Natural killer cell (primary cell): ENCODE data around the gene HSPA1A. TPM values are rescaled to one million over a fixed set of nuclear protein-coding genes. Genes with fewer than 3 reads are reported as not detected.

Experiments used
- ATAC-seq, 3 donors: fragments of 150-1000 bp in 2 of 3; fragments of 200-7000 bp in 1 of 3; cut with Tn5 transposase; 1 replicate in 1 of 3; 2 replicates in 2 of 3; pipeline ENCODE4 v1.10.0; 2021; ENCODE audit warnings: mild to moderate bottlenecking in 2 of 3, moderate library complexity in 2 of 3
- DNase-seq, 2 donors: peaks; one replicate each; pipeline versions ENCODE4 v3.0.0 to v3.0.0-alpha.2; 2013 to 2021; ENCODE audit warnings: mixed read lengths in 1 of 2
- H3K27ac ChIP-seq: one replicate; pipeline ENCODE4 v1.5.1; 2013; ENCODE audit warnings: mild to moderate bottlenecking, low read length
- H3K27me3 ChIP-seq: one replicate; pipeline ENCODE4 v1.6.1; 2013; ENCODE audit warnings: low read length; ENCODE audit not compliant: control insufficient read depth, insufficient read depth
- H3K36me3 ChIP-seq: one replicate; pipeline ENCODE4 v1.6.1; 2013; ENCODE audit warnings: low read length; ENCODE audit not compliant: control insufficient read depth, insufficient read depth
- H3K4me1 ChIP-seq: one replicate; pipeline ENCODE4 v1.6.1; 2013; ENCODE audit warnings: low read length; ENCODE audit not compliant: control insufficient read depth, insufficient read depth
- H3K4me3 ChIP-seq: one replicate; pipeline ENCODE4 v1.5.1; 2013; ENCODE audit warnings: low read length
- H3K9me3 ChIP-seq: one replicate; pipeline ENCODE4 v1.6.1; 2013; ENCODE audit warnings: low read length; ENCODE audit not compliant: control insufficient read depth, insufficient read depth
- H3K27ac Mint-ChIP-seq, 2 donors: one replicate each; pipeline ENCODE4 v1.8.0; 2022; ENCODE audit warnings: mild to moderate bottlenecking in 2 of 2, mixed read lengths in 2 of 2, moderate library complexity in 1 of 2
- H3K27me3 Mint-ChIP-seq, 2 donors: one replicate each; pipeline ENCODE4 v1.8.0; 2022; ENCODE audit warnings: low read depth in 2 of 2, mixed read lengths in 2 of 2
- H3K36me3 Mint-ChIP-seq: one replicate; pipeline ENCODE4 v1.8.0; 2022; ENCODE audit warnings: mixed read lengths
- H3K4me1 Mint-ChIP-seq, 2 donors: one replicate each; pipeline ENCODE4 v1.8.0; 2022; ENCODE audit warnings: mixed read lengths in 2 of 2
- H3K4me3 Mint-ChIP-seq: one replicate; pipeline ENCODE4 v1.8.0; 2022; ENCODE audit warnings: mild to moderate bottlenecking, moderate library complexity, mixed read lengths
- H3K9me3 Mint-ChIP-seq, 2 donors: one replicate each; pipeline ENCODE4 v1.8.0; 2022; ENCODE audit warnings: mixed read lengths in 2 of 2
- CTCF ChIP-seq: fragments of 200-600 bp; IDR thresholded peaks from one replicate; pipeline ENCODE4 v1.8.0; 2022; ENCODE audit warnings: antibody characterized with exemption
- WGBS: methylation state at CpG from one replicate; pipeline ENCODE4 v1.1.7; 2013; ENCODE audit warnings: missing lambda C conversion rate; ENCODE audit not compliant: insufficient coverage; 5-methylcytosine and 5-hydroxymethylcytosine counted together
- intact Hi-C: fragments of 100-400 bp; cut with micrococcal nuclease; formaldehyde crosslinking; loops from one replicate; pipeline ENCODE4 v1.14.2; 2022
- total RNA-seq, 4 donors: library from RNA; stranded (reverse); fragments of 120-200 nt in 1 of 4; gene quantifications; one replicate each; pipeline versions ENCODE4 v1.2.3 to v1.2.4, GENCODE V29; 2013 to 2022

HSPA1A gene
- total RNA-seq, 3 donors from 2014 or later (not counting 1 experiment from before 2014, with no cell fraction given), result 24.4 to 34.6 (median 34.5) TPM

GRCh38 chr6:31777667-31778050 lies 37.7 kb upstream of the HSPA1A start:
- Histone ChIP-seq H3K4me3 (no peak overlapping the region), H3K27ac (peak overlapping the region; percentile 55), H3K9me3 (no peaks in the 10 kb centered on the region), H3K27me3 (no peaks in the 10 kb centered on the region), H3K36me3 (peaks cover 40% of the 10 kb centered on the region), H3K4me1 (peaks cover 37% of the 10 kb centered on the region)
- H3K27me3 Mint-ChIP-seq, result no peaks in the 10 kb centered on the region
- peaks cover 0 to 32% of the 10 kb centered on the region in 2 donors for H3K4me1 Mint-ChIP-seq
- DNase-seq (no peak), ATAC-seq (no peak)
- peak overlapping the region in 1 of 2 donors; percentile 87 for H3K27ac Mint-ChIP-seq
- intact Hi-C loops, result no loop called here
- no peak overlapping the region for H3K4me3 Mint-ChIP-seq
- TF ChIP-seq CTCF, result no peak
- WGBS, result 97% methylated on average over 5 of the region's 5 CpGs
- no peaks in the 10 kb centered on the region for H3K36me3 Mint-ChIP-seq
- no peaks in the 10 kb centered on the region for H3K9me3 Mint-ChIP-seq

GRCh38 chr6:31778193-31778592 lies 37.1 kb upstream of the HSPA1A start:
- peaks cover 45% of the 10 kb centered on the region for H3K36me3 ChIP-seq
- 91% methylated on average over 5 of the region's 5 CpGs for WGBS
- H3K36me3 Mint-ChIP-seq, result no peaks in the 10 kb centered on the region
- H3K27me3 ChIP-seq, result no peaks in the 10 kb centered on the region
- DNase-seq, result no peak
- peak overlapping the region in 1 of 2 donors; percentile 87 for H3K27ac Mint-ChIP-seq
- no peak overlapping the region for H3K4me3 ChIP-seq
- intact Hi-C loops, result no loop called here
- H3K4me1 Mint-ChIP-seq, result peaks cover 0 to 26% of the 10 kb centered on the region in 2 donors
- no peak for ATAC-seq
- peaks cover 32% of the 10 kb centered on the region for H3K4me1 ChIP-seq
- no peaks in the 10 kb centered on the region for H3K9me3 Mint-ChIP-seq
- H3K27ac ChIP-seq, result no peak overlapping the region
- no peak overlapping the region for H3K4me3 Mint-ChIP-seq
- TF ChIP-seq CTCF, result no peak
- H3K27me3 Mint-ChIP-seq, result no peaks in the 10 kb centered on the region
- H3K9me3 ChIP-seq, result no peaks in the 10 kb centered on the region

DNA sequence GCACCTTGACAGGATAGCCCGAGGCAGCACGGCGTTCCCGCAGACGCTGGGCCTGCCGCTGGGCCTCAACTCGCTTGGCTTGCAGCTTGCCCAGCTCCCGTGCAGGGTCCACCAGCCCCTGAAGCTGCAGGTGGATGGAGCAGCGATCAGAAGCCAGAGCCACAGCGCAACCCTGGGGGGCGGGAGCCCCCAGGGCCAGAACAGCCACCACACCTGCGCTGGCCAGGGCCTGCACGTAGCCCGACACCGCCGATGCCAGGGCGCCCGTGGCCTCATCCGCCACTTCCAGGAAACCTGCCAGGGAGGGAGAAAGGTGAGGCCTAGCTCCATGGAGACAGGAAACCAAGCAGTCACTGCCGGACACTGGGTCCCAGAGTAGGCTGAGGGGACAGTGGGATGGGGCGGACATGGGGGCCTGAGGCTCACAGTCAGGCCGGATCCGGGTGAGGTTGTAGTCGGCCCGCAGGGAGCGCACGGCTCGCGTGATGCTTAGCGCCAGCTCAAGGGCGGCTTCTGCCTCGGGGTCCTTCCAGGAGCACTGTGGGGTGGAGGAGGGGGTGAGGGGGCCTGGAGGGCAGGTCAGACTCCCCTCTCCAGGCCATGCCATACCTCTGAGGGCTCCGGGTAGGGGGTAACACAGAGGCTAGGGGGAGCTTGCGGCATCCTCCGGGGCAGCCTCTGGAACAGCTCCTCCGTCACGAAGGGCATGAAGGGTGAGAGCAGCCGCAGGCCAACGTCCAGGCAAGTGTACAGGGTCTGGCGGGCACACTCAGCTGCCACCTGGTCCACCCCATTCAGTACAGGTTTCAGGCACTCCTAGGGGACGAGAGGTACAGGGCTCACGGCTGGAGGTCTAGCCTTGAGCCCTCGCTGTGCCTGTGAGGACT lies 36.1 kb upstream of the HSPA1A start:
- no peaks in the 10 kb centered on the region for H3K27me3 Mint-ChIP-seq
- no peaks in the 10 kb centered on the region for H3K9me3 Mint-ChIP-seq
- Histone ChIP-seq H3K4me1 (peaks cover 27% of the 10 kb centered on the region), H3K27me3 (no peaks in the 10 kb centered on the region), H3K27ac (no peak overlapping the region), H3K36me3 (peaks cover 52% of the 10 kb centered on the region), H3K4me3 (no peak overlapping the region), H3K9me3 (no peaks in the 10 kb centered on the region)
- no peak for DNase-seq
- H3K4me3 Mint-ChIP-seq, result no peak overlapping the region
- H3K27ac Mint-ChIP-seq, result no peak overlapping the region
- H3K4me1 Mint-ChIP-seq, result peaks cover 0 to 23% of the 10 kb centered on the region in 2 donors
- WGBS, result 96% methylated on average over 43 of the region's 43 CpGs
- TF ChIP-seq CTCF, result no peak
- no peaks in the 10 kb centered on the region for H3K36me3 Mint-ChIP-seq
- intact Hi-C loops, result no loop called here
- ATAC-seq, result no peak
